Left ventricle myocardium inferior (tissue), 1 donor: Measurements from ENCODE around the gene STYXL2. TPM values are rescaled to one million over a fixed set of nuclear protein-coding genes. Genes with fewer than 3 reads are reported as not detected.

Source experiments
- DNase-seq: peaks from one replicate; pipeline ENCODE4 v3.0.0-alpha.2; 2020
- H3K27ac ChIP-seq: fragments of 200-600 bp; replicated peaks from 2 replicates; pipeline ENCODE4 v1.8.0; 2021
- H3K27me3 ChIP-seq: fragments of 200-600 bp; 2 replicates; pipeline ENCODE4 v1.8.0; 2021; ENCODE audit warnings: low read depth
- H3K36me3 ChIP-seq: fragments of 200-600 bp; 2 replicates; pipeline ENCODE4 v1.8.0; 2021
- H3K4me1 ChIP-seq: fragments of 200-600 bp; 2 replicates; pipeline ENCODE4 v1.8.0; 2021
- H3K4me3 ChIP-seq: fragments of 200-600 bp; 2 replicates; pipeline ENCODE4 v1.8.0; 2021; ENCODE audit warnings: mild to moderate bottlenecking, moderate library complexity
- H3K9me3 ChIP-seq: fragments of 200-600 bp; replicated peaks from 2 replicates; pipeline ENCODE4 v1.8.0; 2021
- CTCF ChIP-seq: fragments of 200-600 bp; IDR thresholded peaks from 2 replicates; pipeline ENCODE4 v1.8.0; 2021; ENCODE audit warnings: antibody characterized with exemption, mild to moderate bottlenecking, borderline replicate concordance
- intact Hi-C: fragments of 100-400 bp; cut with micrococcal nuclease; formaldehyde crosslinking; loops from one replicate; pipeline ENCODE4 v1.11.0; 2022
- total RNA-seq: library from RNA; stranded (reverse); fragmentation: NEBNext Ultra II Directional; extraction: Animal tissue kit (Norgen Biotek cat#: 25700); gene quantifications from one replicate; pipeline ENCODE4 v1.2.1, GENCODE V29; 2021
- donor health status: DM: no; HTN: yes; CAD: no; lungs with severe emphysema.

STYXL2 gene
- total RNA-seq, 1 donor from 2014 or later = 177 TPM

- peaks cover 70% of the 10 kb centered on the region for H3K4me1 ChIP-seq
- TF ChIP-seq CTCF = no peak
- DNase-seq = no peak
- H3K27ac ChIP-seq = peak overlapping the region; percentile 71
- H3K36me3 ChIP-seq = no peaks in the 10 kb centered on the region
- H3K4me3 ChIP-seq = no peak overlapping the region
- intact Hi-C loops = no loop called here
- no peaks in the 10 kb centered on the region for H3K27me3 ChIP-seq
- H3K9me3 ChIP-seq = peaks cover 3% of the 10 kb centered on the region
These were observed 13.6 kb downstream of the STYXL2 start for GRCh38 chr1:167107456-167107855.

GRCh38 chr1:167109125-167109524 is 15.2 kb downstream of the STYXL2 start:
- no peak for DNase-seq
- intact Hi-C loops = no loop called here
- Histone ChIP-seq H3K4me1 (peaks cover 54% of the 10 kb centered on the region), H3K4me3 (no peak overlapping the region), H3K9me3 (peaks cover 3% of the 10 kb centered on the region), H3K27me3 (peaks cover 4% of the 10 kb centered on the region), H3K36me3 (no peaks in the 10 kb centered on the region), H3K27ac (peak overlapping the region; percentile 71)
- TF ChIP-seq CTCF = no peak

- H3K4me1 ChIP-seq = peaks cover 40% of the 10 kb centered on the region
- intact Hi-C loops = no loop called here
- H3K27me3 ChIP-seq = peaks cover 4% of the 10 kb centered on the region
- no peak for TF ChIP-seq CTCF
- H3K36me3 ChIP-seq = no peaks in the 10 kb centered on the region
- no peak overlapping the region for H3K27ac ChIP-seq
- H3K9me3 ChIP-seq = peaks cover 3% of the 10 kb centered on the region
- no peak for DNase-seq
- H3K4me3 ChIP-seq = no peak overlapping the region
These were observed 16.7 kb downstream of the STYXL2 start for GRCh38 chr1:167110586-167110985.

- Histone ChIP-seq H3K9me3 (peaks cover 3% of the 10 kb centered on the region), H3K36me3 (no peaks in the 10 kb centered on the region), H3K27ac (peak overlapping the region; percentile 16), H3K27me3 (peaks cover 4% of the 10 kb centered on the region), H3K4me3 (no peak overlapping the region), H3K4me1 (peaks cover 37% of the 10 kb centered on the region)
- no peak for DNase-seq
- intact Hi-C loops = no loop called here
- no peak for TF ChIP-seq CTCF
These were observed 18.2 kb downstream of the STYXL2 start for GRCh38 chr1:167111868-167112709.

- no peak overlapping the region for H3K4me3 ChIP-seq
- no peak overlapping the region for H3K27ac ChIP-seq
- intact Hi-C loops = no loop called here
- H3K36me3 ChIP-seq = peaks cover 14% of the 10 kb centered on the region
- H3K27me3 ChIP-seq = peaks cover 17% of the 10 kb centered on the region
- peaks cover 29% of the 10 kb centered on the region for H3K4me1 ChIP-seq
- peaks cover 3% of the 10 kb centered on the region for H3K9me3 ChIP-seq
- no peak for DNase-seq
- no peak for TF ChIP-seq CTCF
These were observed 20.9 kb downstream of the STYXL2 start for GRCh38 chr1:167114725-167115124.
